GM19397 (cell line): ENCODE data around the gene AKAP14.
A peak's percentile ranks its signal among the peaks of the same experiment; 100 is the strongest.
"Not testable (repeated sequence)": the region's sequence is repeated elsewhere in the genome, so short reads cannot be mapped to it uniquely, and the experiment has no call there.

Experiments
- ATAC-seq: cut with Tn5 transposase; IDR thresholded peaks from one replicate; pipeline ENCODE4 v1.9.1; 2021; ENCODE audit warnings: mild to moderate bottlenecking, moderate library complexity; ENCODE audit not compliant: unreplicated experiment

Gene AKAP14

DNA sequence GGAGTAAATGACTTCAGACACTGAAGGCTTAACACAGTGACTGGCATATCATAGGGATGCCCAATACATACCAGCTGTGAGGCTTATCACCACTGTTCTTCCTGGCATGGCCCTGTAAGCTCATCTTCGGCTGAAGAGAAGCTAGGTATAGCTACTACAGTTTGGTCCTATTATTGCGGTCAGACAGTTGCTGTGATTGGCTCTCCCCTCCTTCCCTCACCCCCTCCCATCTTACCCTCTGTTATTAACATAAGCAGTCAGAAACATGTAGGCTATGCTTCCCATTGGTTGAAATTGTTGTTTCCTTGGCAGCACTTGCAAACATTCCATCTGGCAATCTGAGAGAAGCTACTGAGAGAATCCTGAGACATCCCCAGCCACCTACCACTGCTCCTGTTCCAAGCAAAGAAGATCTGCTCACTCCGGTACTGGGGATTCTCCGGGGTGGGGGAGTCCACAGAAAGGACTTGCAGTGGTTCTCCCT is at the start of gene AKAP14:
Gene AKAP14, plus strand, starts transcription at position 51 of the 484 bp plus-strand sequence. CDS start 7,331 bp downstream, outside the sequence.
- ATAC-seq, result no peak

DNA sequence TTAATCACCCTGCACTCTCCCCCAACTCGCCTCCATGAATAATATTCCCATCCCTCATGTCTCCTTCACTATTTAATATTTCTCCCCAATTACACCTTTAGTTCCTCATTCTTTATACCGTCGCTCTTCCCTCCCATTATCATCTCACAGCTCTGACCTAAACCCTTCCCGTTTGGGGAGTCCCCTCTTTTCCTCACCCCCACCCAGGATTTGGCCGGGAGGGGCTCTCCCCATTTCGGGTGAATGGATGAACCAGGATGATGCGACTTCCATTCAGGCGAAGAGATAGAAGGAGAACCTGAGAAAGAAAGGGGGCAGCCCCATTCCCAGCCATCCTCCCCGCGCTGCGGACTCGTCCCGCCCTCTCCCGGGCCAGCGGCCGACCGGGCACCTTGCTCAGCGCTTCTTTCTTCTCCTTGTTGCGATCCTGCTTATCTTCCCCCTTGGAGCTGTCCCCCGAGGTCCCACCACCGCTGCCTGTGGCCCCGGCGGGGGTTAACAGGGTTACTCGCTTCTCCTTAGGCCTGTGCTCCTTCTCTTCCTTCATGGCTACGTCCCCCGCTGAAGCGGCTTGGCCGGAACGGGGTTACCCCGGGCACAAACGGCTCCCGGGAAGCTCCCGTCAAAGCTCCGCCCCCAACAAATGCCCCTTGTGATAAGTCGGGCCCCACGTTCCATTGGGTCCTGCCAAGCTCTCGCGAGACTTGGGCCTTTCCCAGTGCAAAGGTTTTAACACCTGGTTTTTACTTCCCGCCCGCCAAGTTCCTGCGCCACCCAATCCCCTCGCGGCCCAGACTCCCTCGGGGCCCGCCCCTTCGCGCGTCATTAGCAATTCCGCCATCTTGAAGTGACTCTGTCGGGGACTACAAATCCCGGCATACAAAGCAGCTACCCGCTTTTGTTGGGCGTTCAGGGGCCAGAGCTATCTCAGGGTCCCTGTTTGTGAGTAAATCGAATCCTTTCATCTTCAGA is 43.0 kb upstream of the AKAP14 start, which contains the start of gene UPF3B:
Gene UPF3B, minus strand, starts transcription at position 582 of the 972 bp plus-strand sequence. Its CDS starts 35 bp downstream, at position 547.
- ATAC-seq, result peak; percentile 93

DNA sequence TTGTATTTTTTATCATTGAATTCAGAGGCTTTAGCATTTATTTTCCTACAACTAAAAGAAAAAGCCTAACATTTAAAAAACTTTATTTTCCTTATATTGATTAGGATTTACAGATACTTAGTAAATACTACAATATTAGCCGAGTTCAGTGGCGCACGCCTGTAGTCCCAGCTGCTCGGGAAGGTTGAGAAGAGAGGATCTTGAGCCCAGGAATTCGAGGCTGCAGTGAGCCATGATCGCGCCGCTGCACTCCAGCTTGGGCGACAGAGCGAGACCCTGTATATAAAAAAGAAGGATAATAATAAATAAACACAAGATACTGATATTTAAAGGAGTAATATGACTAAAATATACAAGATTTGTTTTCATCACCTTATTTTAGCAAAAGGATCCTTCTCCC is 42.2 kb upstream of the AKAP14 start:
- no peak for ATAC-seq

DNA sequence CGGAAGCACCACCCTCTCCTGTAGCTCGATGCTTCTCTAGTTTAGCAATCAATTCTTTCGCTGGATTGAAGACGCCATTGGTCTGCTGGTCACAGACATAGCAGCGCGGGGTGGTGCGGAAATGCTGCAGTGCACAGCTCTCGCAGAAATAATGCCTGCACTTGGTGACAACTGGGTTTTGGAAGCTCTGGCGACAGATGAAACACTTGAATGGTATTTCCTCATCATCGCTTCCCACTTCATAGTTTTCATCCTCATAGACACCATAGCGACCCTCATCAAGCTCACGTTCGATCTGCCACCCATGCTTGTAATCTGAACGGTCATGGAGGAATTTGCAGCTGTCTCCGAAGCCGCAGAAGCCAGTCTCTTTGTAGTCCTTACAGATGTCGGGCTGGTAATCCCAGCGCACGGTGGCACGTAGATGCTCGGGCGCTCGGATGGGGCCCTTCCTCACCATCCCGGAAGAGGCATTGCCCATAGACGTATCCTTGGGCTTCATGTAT is 25.0 kb upstream of the AKAP14 start:
- ATAC-seq, result peak; percentile 12

DNA sequence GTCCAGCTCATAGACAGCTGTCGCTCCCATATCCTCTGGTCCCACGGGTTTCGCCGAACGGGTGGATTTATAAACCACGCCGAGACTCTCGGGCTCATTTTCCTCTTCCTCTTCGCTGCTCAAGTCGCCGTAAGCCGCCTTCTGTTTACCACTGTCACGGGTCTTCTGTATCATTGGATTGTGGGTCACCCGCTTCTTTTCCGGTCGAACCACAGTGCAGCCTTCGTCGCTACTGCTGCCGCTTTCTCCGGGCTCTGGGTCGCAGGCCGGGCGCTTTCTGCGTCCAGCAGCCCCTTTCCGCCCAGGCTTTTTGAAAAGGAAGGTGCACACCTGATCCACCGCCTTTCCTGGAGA is 24.5 kb upstream of the AKAP14 start:
- peak; percentile 39 for ATAC-seq

DNA sequence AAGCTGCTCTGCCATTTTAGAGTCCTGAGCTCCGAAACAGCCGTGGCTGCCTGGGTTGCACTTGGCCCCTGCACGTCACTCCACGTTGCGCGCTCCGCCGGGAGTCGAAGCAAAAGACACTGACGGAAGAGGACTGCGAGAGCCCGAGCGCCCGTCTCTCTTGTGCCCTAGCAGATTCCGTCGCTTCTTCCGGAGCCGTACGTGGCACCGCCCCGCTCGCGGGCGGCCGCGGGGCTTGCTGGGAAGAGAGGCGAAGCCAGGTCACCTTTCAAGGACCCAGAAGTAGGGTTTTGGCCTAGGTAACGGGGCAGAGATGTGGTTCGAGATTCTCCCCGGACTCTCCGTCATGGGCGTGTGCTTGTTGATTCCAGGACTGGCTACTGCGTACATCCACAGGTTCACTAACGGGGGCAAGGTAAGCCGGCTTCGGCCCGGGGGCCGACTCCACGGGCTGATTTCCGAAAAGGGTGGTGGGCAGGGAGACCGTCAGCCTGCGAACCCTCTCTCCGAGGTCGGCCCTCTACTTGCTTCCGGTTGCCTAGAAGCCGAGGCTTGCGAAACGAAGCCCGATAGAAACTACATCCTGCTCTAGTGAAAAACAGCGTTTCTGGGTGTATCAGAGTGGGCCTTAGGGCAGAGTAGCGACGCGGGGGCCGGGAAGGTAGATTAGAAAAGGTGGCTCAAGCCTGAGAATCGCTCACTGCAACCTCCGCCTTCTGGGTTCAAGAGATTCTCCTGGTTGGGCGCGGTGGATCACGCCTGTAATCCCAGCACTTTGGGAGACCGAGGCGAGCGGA is 23.9 kb upstream of the AKAP14 start, which contains the start of the genes NDUFA1 and RNF113A:
Gene NDUFA1, plus strand, starts transcription at position 234 of the 797 bp plus-strand sequence. Its CDS starts 80 bp downstream, at position 314.
Gene RNF113A, minus strand, starts transcription at position 135 of the 797 bp plus-strand sequence. Its CDS starts 120 bp downstream, at position 15.
- peak; percentile 93 for ATAC-seq

DNA sequence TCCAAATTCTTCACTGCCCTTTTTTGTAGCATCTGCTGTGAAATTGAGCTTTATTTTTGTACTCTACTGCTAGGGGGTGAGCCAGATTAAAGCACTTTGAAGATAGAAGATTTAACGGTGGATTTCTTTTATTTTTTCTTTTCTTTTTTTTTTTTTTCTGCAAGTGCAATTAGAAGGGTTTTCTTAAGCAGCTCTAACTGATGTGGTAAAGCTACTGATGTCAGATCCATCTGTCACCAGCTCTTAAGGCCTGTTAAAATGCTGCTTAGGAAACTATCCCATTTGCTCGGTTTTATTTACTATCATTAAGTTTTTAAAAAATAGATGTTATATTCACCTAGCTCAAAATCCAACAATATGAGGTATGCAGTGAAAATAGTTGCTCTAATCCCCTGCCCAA is 17.0 kb upstream of the AKAP14 start:
- no peak for ATAC-seq

DNA sequence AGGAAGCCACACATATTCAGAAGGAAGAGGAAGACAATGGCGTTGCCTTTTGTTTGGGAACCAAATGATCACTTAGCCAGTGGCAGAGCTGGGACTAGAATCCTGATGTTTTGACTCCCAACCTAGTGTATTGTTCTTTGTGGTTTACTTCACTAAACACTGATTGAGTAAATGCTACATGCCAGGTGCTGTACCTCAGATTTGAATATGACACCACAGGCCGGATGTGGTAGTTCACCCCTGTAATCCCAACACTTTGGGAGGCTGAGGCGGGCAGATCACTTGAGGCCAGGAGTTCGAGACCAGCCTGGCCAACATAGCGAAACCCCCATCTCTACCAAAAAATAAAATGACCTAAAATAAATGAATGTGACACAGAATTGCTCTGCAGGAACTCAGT is 15.6 kb upstream of the AKAP14 start:
- no peak for ATAC-seq

DNA sequence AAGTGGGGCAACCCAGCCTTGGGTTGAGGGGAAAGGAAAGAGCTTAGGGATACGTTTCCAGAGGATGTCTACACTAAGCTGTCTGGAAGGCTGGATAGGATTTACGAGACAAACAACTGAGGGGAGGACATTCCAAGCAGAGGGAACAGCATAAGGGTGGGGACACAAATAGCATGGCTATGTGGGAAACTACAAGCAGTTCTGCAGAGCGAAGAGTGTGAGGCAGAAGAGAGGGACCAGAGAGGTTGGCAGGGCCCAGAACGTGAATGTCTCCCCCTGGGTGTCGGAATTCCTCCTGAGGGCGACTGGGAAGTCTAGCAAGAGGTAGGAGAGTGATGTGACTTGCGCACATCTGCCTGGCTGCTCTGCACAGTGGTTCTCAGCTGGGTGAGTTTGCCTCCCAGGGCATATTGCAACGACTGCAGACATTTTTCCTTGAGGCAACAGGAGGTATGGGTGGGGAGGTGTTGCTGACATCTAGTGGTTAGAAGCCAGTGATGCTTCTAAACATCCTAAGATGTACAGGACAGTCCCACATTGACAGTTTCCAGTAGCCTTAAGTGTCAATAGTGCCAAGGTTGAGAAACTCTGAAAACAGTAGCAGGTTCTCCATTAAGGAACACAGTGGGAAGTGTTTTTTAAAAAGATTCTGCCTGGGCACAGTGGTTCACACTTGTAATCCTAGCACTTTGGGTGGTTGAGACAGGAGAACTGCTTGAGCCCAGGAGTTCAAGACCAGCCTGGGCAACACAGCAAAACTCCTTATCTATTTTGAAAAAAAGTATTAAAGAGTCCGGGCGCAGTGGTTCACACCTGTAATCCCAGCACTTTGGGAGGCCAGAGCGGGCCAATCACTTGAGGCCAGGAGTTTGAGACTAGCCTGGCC is 14.9 kb upstream of the AKAP14 start:
- ATAC-seq, result peak; percentile 77

DNA sequence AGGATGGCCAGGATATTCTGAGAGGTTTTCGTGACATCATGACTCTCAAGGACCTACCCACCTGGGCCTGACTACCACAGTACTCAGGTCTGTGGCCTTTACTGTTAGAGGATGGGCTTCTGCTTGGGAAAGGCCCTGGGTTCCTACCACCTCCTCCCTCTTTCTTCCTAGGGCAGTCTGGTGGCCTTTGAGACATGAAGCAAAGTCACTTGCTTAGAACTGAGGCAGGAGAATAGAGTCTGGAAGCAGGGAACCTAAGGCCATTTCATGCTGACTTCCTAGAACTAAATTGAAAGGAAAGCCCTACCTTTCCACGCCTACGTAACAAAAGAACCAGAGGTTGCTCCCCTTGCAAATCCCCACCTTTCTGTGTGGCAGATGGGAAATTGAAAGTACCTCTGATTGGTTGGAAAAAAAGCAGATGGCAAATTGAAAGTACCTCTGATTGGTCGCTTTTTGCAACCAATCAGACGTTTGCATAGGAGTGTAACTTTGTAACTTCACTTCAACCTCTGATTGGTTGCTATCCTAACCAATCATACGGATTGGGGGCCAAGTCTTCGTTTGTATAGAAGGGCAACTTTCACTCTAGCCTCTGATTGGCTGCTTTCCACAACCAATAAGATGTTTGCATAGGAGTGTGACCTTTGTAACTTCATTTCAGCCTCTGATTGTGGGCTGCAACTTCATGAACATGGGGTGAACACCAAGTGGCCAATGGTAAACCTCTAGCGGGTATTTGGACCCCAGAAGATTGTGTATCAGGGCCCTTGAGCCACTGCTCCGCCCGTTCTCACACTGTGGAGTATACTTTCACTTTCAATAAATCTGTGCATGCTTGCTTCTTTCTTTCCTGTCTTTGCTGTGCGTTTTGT is 9.9 kb upstream of the AKAP14 start:
- no peak for ATAC-seq

DNA sequence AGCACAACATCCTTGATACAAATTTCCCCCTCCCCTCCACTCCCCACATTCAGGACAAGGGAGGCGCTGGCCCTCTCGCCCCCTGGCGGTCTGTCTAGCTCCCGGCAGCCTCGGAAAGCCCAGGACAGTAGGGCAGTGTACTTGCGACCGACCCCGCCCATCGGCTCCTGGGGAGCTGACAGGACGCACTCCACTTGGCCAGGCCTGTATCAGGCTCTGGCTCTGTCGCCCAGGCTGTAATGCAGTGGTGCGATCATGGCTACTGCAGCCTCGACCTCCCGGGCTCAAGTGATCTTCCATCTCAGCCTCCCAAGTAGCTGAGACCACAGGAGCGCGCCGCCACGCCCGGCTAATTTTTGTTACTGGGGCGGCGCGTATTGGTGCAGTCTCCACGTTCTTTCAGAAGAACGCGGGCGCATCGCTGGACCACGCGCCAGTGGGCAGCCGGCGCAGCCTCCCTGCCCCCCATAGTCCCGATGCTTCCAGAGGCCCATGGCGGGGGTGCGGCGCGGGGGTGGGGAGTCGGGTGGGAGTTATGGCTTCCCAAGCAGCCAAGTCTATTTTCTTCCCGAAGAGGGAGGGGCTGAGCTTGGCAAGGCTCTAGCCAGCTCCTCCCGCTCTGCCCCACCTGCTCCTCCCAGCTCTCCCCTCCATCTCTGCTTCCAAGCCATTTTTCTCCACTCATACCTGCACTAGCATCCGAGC is 7.8 kb upstream of the AKAP14 start:
- peak; percentile 76 for ATAC-seq

DNA sequence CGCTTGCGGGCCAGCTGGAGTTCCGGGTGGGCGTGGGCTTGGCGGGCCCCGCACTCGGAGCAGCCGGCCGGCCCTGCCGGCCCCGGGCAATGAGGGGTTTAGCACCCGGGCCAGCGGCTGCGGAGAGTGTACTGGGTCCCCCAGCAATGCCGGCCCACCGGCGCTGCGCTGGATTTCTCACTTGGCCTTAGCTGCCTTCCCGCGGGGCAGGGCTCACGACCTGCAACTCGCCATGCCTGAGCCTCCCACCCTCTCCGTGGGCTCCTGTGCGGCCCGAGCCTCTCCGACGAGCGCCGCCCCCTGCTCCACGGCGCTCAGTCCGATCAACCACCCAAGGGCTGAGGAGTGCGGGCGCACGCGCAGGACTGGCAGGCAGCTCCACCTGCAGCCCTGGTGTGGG is 5.1 kb upstream of the AKAP14 start:
- not testable (repeated sequence) for ATAC-seq

DNA sequence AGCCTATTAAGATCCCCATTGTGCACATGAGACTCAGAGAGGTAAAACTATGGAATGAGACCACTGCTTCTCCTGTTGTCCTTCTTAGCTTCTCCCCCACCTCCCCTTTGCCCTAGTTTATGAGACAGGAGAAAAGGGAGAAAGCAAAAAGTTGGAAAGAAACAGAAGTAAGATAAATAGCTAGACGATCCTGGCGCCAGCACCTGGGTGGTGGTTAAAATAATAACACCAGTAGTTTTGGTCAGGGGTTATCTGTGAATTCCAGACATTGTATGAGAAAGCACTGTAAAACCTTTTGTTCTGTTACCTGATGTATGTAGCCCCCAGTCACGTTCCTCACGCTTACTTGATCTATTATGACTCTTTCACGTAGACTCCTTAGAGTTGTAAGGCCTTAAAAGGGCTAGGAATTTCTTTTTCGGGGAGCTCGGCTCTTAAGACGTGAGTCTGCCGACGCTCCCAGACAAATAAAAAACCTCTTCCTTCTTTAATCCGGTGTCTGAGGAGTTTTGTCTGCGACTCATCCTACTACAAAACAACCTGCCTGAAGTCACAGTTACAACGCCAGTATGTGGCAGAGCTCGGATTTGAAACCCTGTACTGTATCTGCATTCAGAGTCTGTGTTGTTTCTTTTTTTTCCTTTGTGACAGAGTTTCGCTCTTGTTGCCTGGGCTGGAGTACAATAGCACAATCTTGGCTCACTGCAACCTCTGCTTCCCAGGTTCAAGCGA is 3.6 kb upstream of the AKAP14 start:
- ATAC-seq, result not testable (repeated sequence)

DNA sequence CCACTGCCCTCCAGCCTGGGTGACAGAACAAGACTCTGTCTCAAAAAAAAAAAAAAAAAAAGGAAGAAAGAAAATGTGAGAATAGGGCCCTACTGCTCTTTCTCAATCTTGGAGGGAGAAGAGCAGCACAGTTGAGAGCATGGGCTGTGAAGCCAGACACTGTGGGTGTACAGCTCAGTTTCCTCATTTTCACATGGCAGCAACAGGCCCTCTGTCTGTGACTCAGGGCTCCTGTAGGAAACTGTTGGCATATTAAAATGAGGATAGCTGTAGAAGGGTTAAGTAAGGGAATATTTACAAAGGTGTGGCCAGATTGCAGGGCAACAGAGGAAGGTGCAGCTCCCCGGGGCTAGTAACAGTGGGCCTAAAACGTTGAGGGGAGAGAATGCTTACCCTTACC is 3.4 kb downstream of the AKAP14 start:
- no peak for ATAC-seq

DNA sequence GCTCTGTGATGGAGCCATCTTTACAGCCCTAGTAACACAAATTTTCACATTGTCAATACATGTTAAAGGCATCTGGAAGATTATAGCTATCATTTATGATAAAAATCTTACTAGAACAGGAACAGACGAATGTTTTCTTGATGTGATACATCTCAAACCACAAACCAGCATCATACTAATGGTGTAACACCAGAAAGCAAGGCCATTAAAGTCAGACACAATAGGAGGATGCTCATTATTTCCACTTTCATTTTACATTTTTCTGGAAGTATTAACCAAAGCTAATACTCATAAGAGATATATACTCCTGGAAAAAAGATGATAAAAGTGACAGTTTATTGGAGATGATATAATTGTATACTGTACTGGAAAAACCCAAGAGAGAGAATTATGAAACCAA is 5.3 kb downstream of the AKAP14 start:
- no peak for ATAC-seq

DNA sequence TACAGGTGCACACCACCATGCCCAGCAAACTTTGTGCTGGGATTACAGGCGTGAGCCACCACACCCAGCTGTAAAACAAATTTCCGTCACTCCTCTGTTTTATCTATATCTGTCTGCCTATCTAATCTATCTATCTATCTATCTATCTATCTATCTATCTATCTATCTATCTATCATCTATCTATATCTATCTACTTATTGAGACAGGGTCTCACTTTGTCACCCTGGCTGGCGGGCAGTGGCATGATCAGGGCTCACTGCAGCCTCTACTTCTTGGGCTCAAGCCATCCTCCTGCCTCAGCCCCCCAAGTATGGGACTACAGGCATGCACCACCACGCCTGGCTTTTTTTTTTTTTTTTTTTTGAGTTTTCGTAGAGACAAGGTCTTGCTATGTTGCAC is 20.6 kb downstream of the AKAP14 start:
- no peak for ATAC-seq

DNA sequence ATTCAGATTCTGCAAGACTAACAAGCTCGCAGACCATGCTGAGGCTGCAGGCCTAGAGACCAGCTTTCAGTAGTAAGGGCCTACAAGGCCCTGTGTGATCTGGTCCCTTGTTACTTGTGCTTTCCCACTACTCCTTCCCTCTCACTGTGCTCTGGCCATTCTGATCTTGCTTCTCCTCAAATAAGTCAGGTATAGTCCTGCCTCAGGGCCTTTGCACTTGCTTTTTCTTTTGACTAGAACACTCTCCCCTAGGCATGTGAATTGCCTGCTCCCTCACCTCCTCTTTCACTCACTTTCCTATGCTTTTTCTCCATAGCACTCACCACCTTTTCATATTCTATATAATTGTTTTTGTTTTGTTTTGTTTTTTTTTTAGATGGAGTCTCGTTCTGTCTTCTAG is 22.2 kb downstream of the AKAP14 start:
- ATAC-seq, result no peak
